Activated B cell treated with CpG ODN at 0.5 μM for 24 hours (primary cell): ENCODE results near the gene TSBP1. TPM values are rescaled to one million over a fixed set of nuclear protein-coding genes. Genes with fewer than 3 reads are reported as not detected.
"Not testable (repeated sequence)": the region's sequence is repeated elsewhere in the genome, so short reads cannot be mapped to it uniquely, and the experiment has no call there.

ENCODE experiments used
- ATAC-seq: fragments of 200-7000 bp; cut with Tn5 transposase; one replicate; pipeline ENCODE4 v1.10.0; 2021; ENCODE audit warnings: low read depth, mild to moderate bottlenecking, moderate library complexity
- CTCF ChIA-PET: fragments of 350-600 bp; sonication (Branson Sonifier 250); formaldehyde crosslinking; loops from one replicate; lab custom pipeline; 2021; ENCODE audit warnings: antibody characterized with exemption; lab: Charles Lee
- POLR2A ChIA-PET: fragments of 350-600 bp; sonication (Branson Sonifier 250); formaldehyde crosslinking; loops from one replicate; lab custom pipeline; 2021; ENCODE audit warnings: antibody characterized with exemption; lab: Charles Lee
- DNase-seq: peaks from one replicate; pipeline ENCODE4 v3.0.0; 2022
- H3K27ac Mint-ChIP-seq: one replicate; pipeline ENCODE4 v1.8.0; 2020; ENCODE audit warnings: mixed read lengths
- H3K27me3 Mint-ChIP-seq: one replicate; pipeline ENCODE4 v1.8.0; 2021; ENCODE audit warnings: mixed read lengths
- H3K36me3 Mint-ChIP-seq: one replicate; pipeline ENCODE4 v1.8.0; 2021; ENCODE audit warnings: low read depth, mixed read lengths
- H3K4me1 Mint-ChIP-seq: one replicate; pipeline ENCODE4 v1.8.0; 2021; ENCODE audit warnings: mixed read lengths
- H3K4me3 Mint-ChIP-seq: one replicate; pipeline ENCODE4 v1.8.0; 2020; ENCODE audit warnings: mild to moderate bottlenecking, mixed read lengths
- H3K9me3 Mint-ChIP-seq: one replicate; pipeline ENCODE4 v1.8.0; 2020; ENCODE audit warnings: mixed read lengths
- intact Hi-C: fragments of 100-400 bp; cut with micrococcal nuclease; formaldehyde crosslinking; loops from one replicate; pipeline ENCODE4 v1.15.1; 2024
- total RNA-seq: library from RNA; stranded (reverse); gene quantifications from 2 replicates; pipeline ENCODE4 v1.2.3, GENCODE V29; 2022
- TF ChIP-seq, protein P1 (sequence below): fragments of 200-600 bp; IDR thresholded peaks from one replicate; pipeline ENCODE4 v1.8.0; 2022; ENCODE audit warnings: antibody characterized with exemption, mild to moderate bottlenecking

TSBP1 gene
- total RNA-seq, 1 donor from 2014 or later = not detected

DNA sequence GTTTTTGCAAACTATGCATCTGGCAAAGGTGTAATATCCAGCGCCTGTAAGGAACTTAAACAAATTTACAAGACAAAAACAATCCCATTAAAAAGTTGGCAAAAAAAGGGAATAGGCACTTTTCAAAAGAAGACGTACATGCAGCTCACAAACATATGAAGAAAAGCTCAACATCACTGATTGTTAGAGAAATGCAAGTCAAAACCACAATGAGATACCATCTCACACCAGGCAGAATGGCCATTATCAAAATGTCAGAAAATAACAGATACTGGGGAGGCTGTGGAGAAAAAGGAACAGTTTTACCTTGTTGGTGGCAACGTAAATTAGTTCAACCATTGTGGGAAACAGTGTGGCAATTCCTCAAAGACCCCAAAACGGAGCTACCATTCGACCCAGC, 54.2 kb downstream of the TSBP1 start:
- no peaks in the 10 kb centered on the region for H3K27me3 Mint-ChIP-seq

DNA sequence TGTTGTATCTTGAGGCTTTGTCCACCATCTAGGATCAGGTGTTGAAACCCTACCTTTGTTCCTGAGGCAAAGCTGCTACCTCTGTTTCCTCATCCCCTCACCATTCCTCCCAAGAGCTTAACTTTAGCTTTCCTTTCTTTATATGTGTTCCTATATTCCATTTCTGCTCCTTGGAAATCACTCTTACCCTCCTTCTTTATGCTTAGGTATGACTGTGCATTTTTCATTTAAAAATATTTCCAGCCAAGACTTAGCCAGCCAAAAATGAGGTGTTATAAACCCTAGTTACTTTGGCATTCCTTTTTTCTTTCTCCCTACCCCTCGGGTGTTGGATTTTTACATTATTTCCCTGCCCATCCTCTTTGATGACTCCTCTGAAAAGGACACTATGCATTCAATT, 57.7 kb downstream of the TSBP1 start:
- TF ChIP-seq, protein P1, sequence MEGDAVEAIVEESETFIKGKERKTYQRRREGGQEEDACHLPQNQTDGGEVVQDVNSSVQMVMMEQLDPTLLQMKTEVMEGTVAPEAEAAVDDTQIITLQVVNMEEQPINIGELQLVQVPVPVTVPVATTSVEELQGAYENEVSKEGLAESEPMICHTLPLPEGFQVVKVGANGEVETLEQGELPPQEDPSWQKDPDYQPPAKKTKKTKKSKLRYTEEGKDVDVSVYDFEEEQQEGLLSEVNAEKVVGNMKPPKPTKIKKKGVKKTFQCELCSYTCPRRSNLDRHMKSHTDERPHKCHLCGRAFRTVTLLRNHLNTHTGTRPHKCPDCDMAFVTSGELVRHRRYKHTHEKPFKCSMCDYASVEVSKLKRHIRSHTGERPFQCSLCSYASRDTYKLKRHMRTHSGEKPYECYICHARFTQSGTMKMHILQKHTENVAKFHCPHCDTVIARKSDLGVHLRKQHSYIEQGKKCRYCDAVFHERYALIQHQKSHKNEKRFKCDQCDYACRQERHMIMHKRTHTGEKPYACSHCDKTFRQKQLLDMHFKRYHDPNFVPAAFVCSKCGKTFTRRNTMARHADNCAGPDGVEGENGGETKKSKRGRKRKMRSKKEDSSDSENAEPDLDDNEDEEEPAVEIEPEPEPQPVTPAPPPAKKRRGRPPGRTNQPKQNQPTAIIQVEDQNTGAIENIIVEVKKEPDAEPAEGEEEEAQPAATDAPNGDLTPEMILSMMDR = no peak
- Mint-ChIP-seq H3K4me3 (no peak overlapping the region), H3K27me3 (no peaks in the 10 kb centered on the region), H3K27ac (no peak overlapping the region), H3K36me3 (peaks cover 6% of the 10 kb centered on the region), H3K4me1 (no peaks in the 10 kb centered on the region), H3K9me3 (no peaks in the 10 kb centered on the region)
- ChIA-PET POLR2A (no interaction called here), CTCF (no interaction called here)
- no peak for DNase-seq
- intact Hi-C loops = no loop called here
- ATAC-seq = no peak

More for the DNA sequence above, 54.2 kb downstream of the TSBP1 start:
- DNase-seq = no peak
- ChIA-PET POLR2A (no interaction called here), CTCF (no interaction called here)
- TF ChIP-seq, protein P1 = no peak
- H3K4me3 Mint-ChIP-seq = no peak overlapping the region
- H3K27ac Mint-ChIP-seq = no peak overlapping the region
- no peak for ATAC-seq
- no peaks in the 10 kb centered on the region for H3K4me1 Mint-ChIP-seq
- intact Hi-C loops = no loop called here
- peaks cover 3% of the 10 kb centered on the region for H3K36me3 Mint-ChIP-seq
- H3K9me3 Mint-ChIP-seq = no peaks in the 10 kb centered on the region

- ATAC-seq = no peak
- H3K27me3 Mint-ChIP-seq = no peaks in the 10 kb centered on the region
- TF ChIP-seq, protein P1 = no peak
- peaks cover under 1% of the 10 kb centered on the region for H3K36me3 Mint-ChIP-seq
- ChIA-PET POLR2A (interaction anchor here (1.0 kb wide), 1 partner anchor 11 kb away, joined by 3 read pairs; no protein-coding TSS in a partner anchor), CTCF (no interaction called here)
- H3K4me1 Mint-ChIP-seq = peaks cover 1% of the 10 kb centered on the region
- no peak overlapping the region for H3K27ac Mint-ChIP-seq
- no peak overlapping the region for H3K4me3 Mint-ChIP-seq
- intact Hi-C loops = no loop called here
- H3K9me3 Mint-ChIP-seq = no peaks in the 10 kb centered on the region
- DNase-seq = no peak
Observed at GRCh38 chr6:32298632-32299336, 72.9 kb downstream of the TSBP1 start.

DNA sequence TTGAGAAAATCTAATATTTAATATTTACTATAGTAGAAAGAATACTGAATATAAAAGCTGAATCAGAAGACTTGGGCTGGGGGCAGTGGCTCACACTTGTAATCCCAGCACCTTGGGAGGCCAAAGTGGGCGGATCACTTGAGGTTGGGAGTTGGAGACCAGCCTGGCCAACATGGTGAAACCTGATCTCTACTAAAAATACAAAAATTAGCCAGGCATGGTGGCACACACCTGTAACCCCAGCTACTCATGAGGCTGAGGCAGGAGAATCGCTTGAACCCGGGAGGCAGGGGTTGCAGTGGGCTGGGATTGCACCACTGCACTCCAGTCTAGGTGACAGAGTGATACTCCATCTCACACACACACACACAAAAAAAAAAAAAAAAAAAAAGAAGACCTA, 76.7 kb downstream of the TSBP1 start:
- ATAC-seq, intact Hi-C loops, H3K27me3 Mint-ChIP-seq, DNase-seq, H3K36me3 Mint-ChIP-seq, H3K4me3 Mint-ChIP-seq, H3K9me3 Mint-ChIP-seq, H3K27ac Mint-ChIP-seq, CTCF ChIA-PET: not testable (repeated sequence)
- H3K4me1 Mint-ChIP-seq = peaks cover 27% of the 10 kb centered on the region
- POLR2A ChIA-PET = interaction anchor here (0.6 to 1.0 kb wide), 2 partner anchors 27 to 676 kb away, joined by 4 read pairs; no protein-coding TSS in a partner anchor

- no peak for DNase-seq
- intact Hi-C loops = no loop called here
- H3K36me3 Mint-ChIP-seq = no peaks in the 10 kb centered on the region
- POLR2A ChIA-PET = interaction anchor here (1.0 kb wide), 1 partner anchor 26 kb away, joined by 4 read pairs; no protein-coding TSS in a partner anchor
- H3K27me3 Mint-ChIP-seq = no peaks in the 10 kb centered on the region
- no peak overlapping the region for H3K4me3 Mint-ChIP-seq
- TF ChIP-seq, protein P1 = no peak
- H3K4me1 Mint-ChIP-seq = peaks cover 31% of the 10 kb centered on the region
- no peak overlapping the region for H3K27ac Mint-ChIP-seq
- no peak for ATAC-seq
- CTCF ChIA-PET = no interaction called here
- no peaks in the 10 kb centered on the region for H3K9me3 Mint-ChIP-seq
Observed at GRCh38 chr6:32294566-32294965, 77.1 kb downstream of the TSBP1 start.
